B cell (primary cell): ENCODE measurements around the gene CGNL1. TPM values are rescaled to one million over a fixed set of nuclear protein-coding genes. Genes with fewer than 3 reads are reported as not detected.

Experiments
- ATAC-seq: fragments of 200-7000 bp; cut with Tn5 transposase; one replicate; pipeline ENCODE4 v1.10.0; 2021; ENCODE audit warnings: low read depth, mild to moderate bottlenecking, moderate number of reproducible peaks, moderate library complexity
- CTCF ChIA-PET: fragments of 350-600 bp; sonication (Branson Sonifier 250); formaldehyde crosslinking; loops from one replicate; lab custom pipeline; 2021; ENCODE audit warnings: antibody characterized with exemption, inconsistent platforms; lab: Charles Lee
- POLR2A ChIA-PET: fragments of 350-600 bp; sonication (Branson Sonifier 250); formaldehyde crosslinking; loops from one replicate; lab custom pipeline; 2021; ENCODE audit warnings: antibody characterized with exemption; lab: Charles Lee
- DNase-seq: peaks from one replicate; pipeline ENCODE4 v3.0.0; 2013
- H2AFZ ChIP-seq: 2 replicates; pipeline ENCODE4 v1.6.1; 2012; ENCODE audit warnings: mild to moderate bottlenecking, low read depth, low read length; ENCODE audit not compliant: insufficient read depth, poor library complexity, severe bottlenecking
- H3K27ac ChIP-seq, 2 donors: 1 replicate in 1 of 2; 2 replicates in 1 of 2; pipeline ENCODE4 v1.5.1; 2012 to 2013; ENCODE audit warnings: low read length in 2 of 2, mild to moderate bottlenecking in 2 of 2, moderate library complexity in 1 of 2
- H3K27me3 ChIP-seq, 4 experiments: fragments of 200-600 bp in 1 of 4; sonication (generic) in 1 of 4; replicated peaks in 1 of 4; 1 replicate in 2 of 4; 2 replicates in 2 of 4; pipeline versions ENCODE4 v1.6.1 to v1.7.0; 2013 to 2016; ENCODE audit warnings: low read length in 3 of 4, mild to moderate bottlenecking in 2 of 4, mixed read lengths in 1 of 4, moderate library complexity in 1 of 4; ENCODE audit not compliant: insufficient read depth in 4 of 4, control insufficient read depth in 3 of 4; ENCODE audit errors: control extremely low read depth in 1 of 4
- H3K36me3 ChIP-seq, 2 experiments: replicated peaks in 1 of 2; 1 replicate in 1 of 2; 2 replicates in 1 of 2; pipeline versions ENCODE4 v1.6.1 to v1.7.1; 2013; ENCODE audit warnings: low read length in 1 of 2; ENCODE audit not compliant: insufficient read depth in 2 of 2, control insufficient read depth in 1 of 2; ENCODE audit errors: control extremely low read depth in 1 of 2, extremely low read depth in 1 of 2
- H3K4me1 ChIP-seq, 2 donors: fragments of 200-600 bp in 1 of 2; sonication (generic) in 1 of 2; 1 replicate in 1 of 2; 2 replicates in 1 of 2; pipeline versions ENCODE4 v1.5.1 to v1.6.1; 2013 to 2017; ENCODE audit warnings: low read length in 2 of 2; ENCODE audit not compliant: control insufficient read depth in 2 of 2, insufficient read depth in 2 of 2
- H3K4me2 ChIP-seq: replicated peaks from 2 replicates; pipeline ENCODE3; 2012; ENCODE audit warnings: mild to moderate bottlenecking, low read depth, low read length; ENCODE audit not compliant: poor library complexity, severe bottlenecking
- H3K4me3 ChIP-seq, 5 experiments: fragments of 200-600 bp in 1 of 5; sonication (generic) in 1 of 5; 1 replicate in 3 of 5; 2 replicates in 2 of 5; pipeline versions ENCODE4 v1.5.1 to v1.7.0; 2011 to 2016; ENCODE audit warnings: low read length in 4 of 5, mild to moderate bottlenecking in 4 of 5, low read depth in 2 of 5, control low read depth in 1 of 5, moderate library complexity in 1 of 5; ENCODE audit not compliant: insufficient read depth in 1 of 5; ENCODE audit errors: control extremely low read depth in 1 of 5, extremely low read depth in 1 of 5
- H3K79me2 ChIP-seq: fragments of 200-600 bp; sonication (generic); one replicate; pipeline ENCODE4 v1.6.0; 2016; ENCODE audit warnings: low read length; ENCODE audit not compliant: control insufficient read depth, insufficient read depth
- H3K9ac ChIP-seq: fragments of 200-600 bp; sonication (generic); 2 replicates; pipeline ENCODE4 v1.6.1; 2017; ENCODE audit warnings: mild to moderate bottlenecking, low read length, moderate library complexity
- H3K9me3 ChIP-seq, 3 donors: one replicate each; pipeline versions ENCODE4 v1.6.1 to v1.7.1; 2013; ENCODE audit warnings: low read length in 2 of 3; ENCODE audit not compliant: control insufficient read depth in 2 of 3, insufficient read depth in 1 of 3; ENCODE audit errors: control extremely low read depth in 1 of 3
- H4K20me1 ChIP-seq: 2 replicates; pipeline ENCODE4 v1.6.0; 2012; ENCODE audit warnings: mild to moderate bottlenecking, low read length; ENCODE audit not compliant: insufficient read depth, control insufficient read depth, poor library complexity, severe bottlenecking
- H3K27ac Mint-ChIP-seq: one replicate; pipeline ENCODE4 v1.8.0; 2021; ENCODE audit warnings: mixed read lengths
- H3K27me3 Mint-ChIP-seq: one replicate; pipeline ENCODE4 v1.8.0; 2021; ENCODE audit warnings: mixed read lengths
- H3K4me1 Mint-ChIP-seq: one replicate; pipeline ENCODE4 v1.8.0; 2021; ENCODE audit warnings: mixed read lengths
- H3K4me3 Mint-ChIP-seq: one replicate; pipeline ENCODE4 v1.8.0; 2021; ENCODE audit warnings: mixed read lengths
- H3K9me3 Mint-ChIP-seq: one replicate; pipeline ENCODE4 v1.8.0; 2022; ENCODE audit warnings: mixed read lengths; ENCODE audit not compliant: insufficient read depth
- EZH2 ChIP-seq: IDR thresholded peaks from 2 replicates; pipeline ENCODE4 v1.6.1; 2012; ENCODE audit warnings: borderline replicate concordance, low read depth, mild to moderate bottlenecking, moderate library complexity, low read length; ENCODE audit not compliant: insufficient read depth, poor library complexity, severe bottlenecking
- WGBS: methylation state at CpG from one replicate; pipeline ENCODE4 v1.1.5; 2013; ENCODE audit warnings: missing lambda C conversion rate; ENCODE audit not compliant: insufficient coverage; 5-methylcytosine and 5-hydroxymethylcytosine counted together
- intact Hi-C: fragments of 100-400 bp; cut with micrococcal nuclease; formaldehyde crosslinking; loops from one replicate; pipeline ENCODE4 v1.10.0; 2022
- polyA plus RNA-seq: library from polyadenylated mRNA; depleted of rRNA; stranded (reverse); fragments of >200 nt; gene quantifications from 2 replicates; pipeline ENCODE4 v1.2.3, GENCODE V29; 2012
- total RNA-seq, 2 donors: library from RNA; stranded (reverse); fragments of 120-200 nt in 1 of 2; gene quantifications; 1 replicate in 1 of 2; 2 replicates in 1 of 2; pipeline versions ENCODE4 v1.2.3 to v1.2.4, GENCODE V29; 2013 to 2022
- TF ChIP-seq, protein P1 (sequence below): fragments of 200-600 bp; IDR thresholded peaks from one replicate; pipeline ENCODE4 v1.8.0; 2022; ENCODE audit warnings: antibody characterized with exemption, mild to moderate bottlenecking

The CGNL1 gene
- total and polyA plus RNA-seq, 2 donors (not counting 1 experiment from before 2014, with no cell fraction given): 0.03 to 0.12 TPM

DNA sequence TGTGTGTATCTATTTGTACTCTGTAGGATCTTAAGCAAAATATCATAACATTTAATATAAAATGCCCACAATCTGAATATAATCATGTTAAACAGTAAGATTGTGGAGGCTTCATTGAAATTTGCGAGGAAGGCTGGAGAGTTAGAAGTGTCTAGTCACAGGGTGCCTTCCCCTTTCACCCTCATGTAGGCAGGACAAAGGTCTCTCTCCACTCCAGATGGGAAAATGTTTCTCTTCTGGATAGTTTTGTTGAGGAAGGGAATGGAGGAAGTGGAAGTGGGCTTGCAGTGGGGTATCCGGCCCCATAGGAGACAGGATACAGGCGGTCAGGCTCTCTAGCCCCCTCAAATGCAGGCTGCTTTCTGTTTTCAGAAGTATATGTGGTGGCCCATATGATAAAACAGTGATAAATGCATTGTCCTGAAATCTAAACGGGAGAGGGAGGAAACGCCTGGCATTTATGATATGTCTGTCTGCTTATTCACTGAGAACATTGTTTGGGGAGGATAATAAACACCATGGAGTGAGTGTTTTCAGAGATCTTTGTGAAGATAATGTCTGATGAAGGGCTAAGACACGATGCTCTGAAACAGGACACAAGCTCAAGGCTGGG lies 202.1 kb downstream of the CGNL1 start:
- Histone ChIP-seq H3K9ac (no peak overlapping the region), H3K4me2 (no peak overlapping the region), H3K4me3 (no peak overlapping the region), H4K20me1 (no peaks in the 10 kb centered on the region), H3K9me3 (peaks cover 0 to 10% (median 8%) of the 10 kb centered on the region in 3 donors), H3K27me3 (peaks cover 0 to 22% (median 1%) of the 10 kb centered on the region in 4 experiments), H3K36me3 (no peaks in the 10 kb centered on the region), H3K27ac (no peak overlapping the region), H3K79me2 (no peaks in the 10 kb centered on the region), H3K4me1 (no peaks in the 10 kb centered on the region), H2AFZ (no peak overlapping the region)
- intact Hi-C loops: no loop called here
- Mint-ChIP-seq H3K9me3 (peaks cover 2% of the 10 kb centered on the region), H3K27me3 (peaks cover 38% of the 10 kb centered on the region), H3K4me3 (no peak overlapping the region), H3K4me1 (no peaks in the 10 kb centered on the region), H3K27ac (no peak overlapping the region)
- ATAC-seq: no peak
- ChIA-PET CTCF (no interaction called here), POLR2A (no interaction called here)
- DNase-seq: no peak
- WGBS: 45% methylated on average over 4 of the region's 6 CpGs
- TF ChIP-seq, protein P1, sequence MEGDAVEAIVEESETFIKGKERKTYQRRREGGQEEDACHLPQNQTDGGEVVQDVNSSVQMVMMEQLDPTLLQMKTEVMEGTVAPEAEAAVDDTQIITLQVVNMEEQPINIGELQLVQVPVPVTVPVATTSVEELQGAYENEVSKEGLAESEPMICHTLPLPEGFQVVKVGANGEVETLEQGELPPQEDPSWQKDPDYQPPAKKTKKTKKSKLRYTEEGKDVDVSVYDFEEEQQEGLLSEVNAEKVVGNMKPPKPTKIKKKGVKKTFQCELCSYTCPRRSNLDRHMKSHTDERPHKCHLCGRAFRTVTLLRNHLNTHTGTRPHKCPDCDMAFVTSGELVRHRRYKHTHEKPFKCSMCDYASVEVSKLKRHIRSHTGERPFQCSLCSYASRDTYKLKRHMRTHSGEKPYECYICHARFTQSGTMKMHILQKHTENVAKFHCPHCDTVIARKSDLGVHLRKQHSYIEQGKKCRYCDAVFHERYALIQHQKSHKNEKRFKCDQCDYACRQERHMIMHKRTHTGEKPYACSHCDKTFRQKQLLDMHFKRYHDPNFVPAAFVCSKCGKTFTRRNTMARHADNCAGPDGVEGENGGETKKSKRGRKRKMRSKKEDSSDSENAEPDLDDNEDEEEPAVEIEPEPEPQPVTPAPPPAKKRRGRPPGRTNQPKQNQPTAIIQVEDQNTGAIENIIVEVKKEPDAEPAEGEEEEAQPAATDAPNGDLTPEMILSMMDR: no peak
- TF ChIP-seq EZH2: no peak

DNA sequence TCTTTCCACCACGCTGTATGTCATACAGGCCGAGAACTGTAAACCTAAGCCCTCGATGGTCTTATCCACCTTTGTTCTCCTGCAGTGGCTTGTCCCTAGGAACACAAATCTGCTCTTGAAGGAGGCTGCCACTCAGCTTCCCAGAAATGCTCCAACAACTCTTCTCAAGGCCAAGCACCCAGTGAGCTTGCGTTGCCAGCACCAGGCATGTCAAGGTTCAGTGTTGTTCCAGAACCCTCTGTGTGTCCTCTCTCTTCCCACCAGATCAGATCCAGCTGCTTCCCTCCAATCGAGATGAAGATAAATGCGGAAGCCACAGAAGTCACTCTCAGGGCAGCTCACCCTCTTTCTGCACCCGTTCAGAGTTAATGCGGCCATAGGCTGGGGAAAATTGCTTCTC lies 204.1 kb downstream of the CGNL1 start:
- POLR2A ChIA-PET: no interaction called here
- Histone ChIP-seq H3K79me2 (no peaks in the 10 kb centered on the region), H3K27me3 (peaks cover 0 to 22% (median 1%) of the 10 kb centered on the region in 4 experiments), H3K4me3 (no peak overlapping the region), H3K36me3 (no peaks in the 10 kb centered on the region), H3K9me3 (peaks cover 0 to 13% (median 11%) of the 10 kb centered on the region in 3 donors), H3K4me2 (no peak overlapping the region), H3K9ac (no peak overlapping the region), H3K4me1 (peaks cover 2 to 5% of the 10 kb centered on the region in 2 donors), H3K27ac (no peak overlapping the region), H2AFZ (no peak overlapping the region), H4K20me1 (no peaks in the 10 kb centered on the region)
- peaks cover 5% of the 10 kb centered on the region for H3K4me1 Mint-ChIP-seq
- CTCF ChIA-PET: interaction anchor here (2.0 kb wide), 1 partner anchor 10 kb away, joined by 5 read pairs; no protein-coding TSS in a partner anchor
- 92% methylated on average over 5 of the region's 8 CpGs for WGBS
- no peak for TF ChIP-seq EZH2
- TF ChIP-seq, protein P1: no peak
- intact Hi-C loops: no loop called here
- no peak for ATAC-seq
- peaks cover 3% of the 10 kb centered on the region for H3K9me3 Mint-ChIP-seq
- peaks cover 38% of the 10 kb centered on the region for H3K27me3 Mint-ChIP-seq
- H3K27ac Mint-ChIP-seq: no peak overlapping the region
- H3K4me3 Mint-ChIP-seq: no peak overlapping the region
- DNase-seq: no peak
